Cardiac muscle cell (in vitro differentiated cells and primary cell): Measurements from ENCODE around the gene CALM3. TPM values are rescaled to one million over a fixed set of nuclear protein-coding genes. Genes with fewer than 3 reads are reported as not detected.

Source experiments
- DNase-seq, 2 donors: peaks; one replicate each; pipeline versions ENCODE4 v3.0.0 to v3.0.0-alpha.2; 2010 to 2017; ENCODE audit warnings: low read depth in 1 of 2, low spot score in 1 of 2
- H3K27ac ChIP-seq: fragments of 200-600 bp; sonication (generic); 2 replicates; pipeline ENCODE4 v1.5.1; 2016
- H3K27me3 ChIP-seq: fragments of 200-600 bp; sonication (generic); 2 replicates; pipeline ENCODE4 v1.6.0; 2016; ENCODE audit warnings: control low read depth
- H3K36me3 ChIP-seq: fragments of 200-600 bp; sonication (generic); 2 replicates; pipeline ENCODE4 v1.5.1; 2016; ENCODE audit warnings: control low read depth
- H3K4me1 ChIP-seq: fragments of 200-600 bp; sonication (generic); 2 replicates; pipeline ENCODE4 v1.8.1; 2017; ENCODE audit warnings: low read depth, mild to moderate bottlenecking, mixed run types
- H3K4me3 ChIP-seq: fragments of 200-600 bp; sonication (generic); 2 replicates; pipeline ENCODE4 v1.5.1; 2016; ENCODE audit warnings: mild to moderate bottlenecking
- H3K9me3 ChIP-seq: fragments of 200-600 bp; sonication (generic); 2 replicates; pipeline ENCODE4 v1.5.1; 2017; ENCODE audit warnings: low read depth, mild to moderate bottlenecking, control low read depth
- CTCF ChIP-seq: IDR thresholded peaks from 2 replicates; pipeline ENCODE4 v1.5.1; 2012; ENCODE audit warnings: low read depth, mild to moderate bottlenecking, low read length
- polyA plus RNA-seq: library from polyadenylated mRNA; unstranded; fragments of >200 nt; fragmentation: Nextera tagmentation; extraction: Ambion mirVana; gene quantifications from 2 replicates; pipeline ENCODE4 v1.2.1, GENCODE V29; 2016
- total RNA-seq: library from RNA; depleted of rRNA; stranded (reverse); fragments of >200 nt; gene quantifications from 2 replicates; pipeline ENCODE4 v1.2.3, GENCODE V29; 2016

Gene CALM3
- total and polyA plus RNA-seq, 2 experiments from 2014 or later = 412 to 867 TPM

GRCh38 chr19:46602392-46603194 lies 1.5 kb downstream of the CALM3 start:
- peaks cover 15% of the 10 kb centered on the region for H3K36me3 ChIP-seq
- H3K27ac ChIP-seq = peak overlapping the region; percentile 73
- DNase-seq = peak in 1 of 2 donors; percentile 33

GRCh38 chr19:46603195-46603637 lies 2.1 kb downstream of the CALM3 start:
- no peak for TF ChIP-seq CTCF
- Histone ChIP-seq H3K4me1 (peaks cover 21% of the 10 kb centered on the region), H3K27ac (peak overlapping the region; percentile 73), H3K4me3 (peak overlapping the region; percentile 64), H3K27me3 (no peaks in the 10 kb centered on the region), H3K36me3 (peaks cover 21% of the 10 kb centered on the region), H3K9me3 (no peaks in the 10 kb centered on the region)
- no peak for DNase-seq

More at GRCh38 chr19:46602392-46603194, 1.5 kb downstream of the CALM3 start:
- no peak for TF ChIP-seq CTCF
- Histone ChIP-seq H3K4me3 (peak overlapping the region; percentile 64), H3K27me3 (no peaks in the 10 kb centered on the region), H3K4me1 (peaks cover 21% of the 10 kb centered on the region), H3K9me3 (no peaks in the 10 kb centered on the region)

GRCh38 chr19:46603752-46604231 lies 2.7 kb downstream of the CALM3 start:
- TF ChIP-seq CTCF = no peak

GRCh38 chr19:46604781-46605355 lies 3.7 kb downstream of the CALM3 start:
- no peak for DNase-seq
- no peak for TF ChIP-seq CTCF
- no peak overlapping the region for H3K4me3 ChIP-seq
- H3K27me3 ChIP-seq = no peaks in the 10 kb centered on the region
- H3K9me3 ChIP-seq = no peaks in the 10 kb centered on the region
- H3K27ac ChIP-seq = peak overlapping the region; percentile 4
- peaks cover 21% of the 10 kb centered on the region for H3K4me1 ChIP-seq
- H3K36me3 ChIP-seq = peaks cover 34% of the 10 kb centered on the region

More at GRCh38 chr19:46603752-46604231, 2.7 kb downstream of the CALM3 start:
- H3K27ac ChIP-seq = no peak overlapping the region
- H3K4me3 ChIP-seq = peak overlapping the region; percentile 64
- peaks cover 27% of the 10 kb centered on the region for H3K36me3 ChIP-seq
- no peaks in the 10 kb centered on the region for H3K9me3 ChIP-seq
- no peak for DNase-seq
- H3K4me1 ChIP-seq = peaks cover 21% of the 10 kb centered on the region
- H3K27me3 ChIP-seq = no peaks in the 10 kb centered on the region

- no peak for TF ChIP-seq CTCF
- Histone ChIP-seq H3K4me3 (no peak overlapping the region), H3K27ac (peak overlapping the region; percentile 4), H3K4me1 (peaks cover 21% of the 10 kb centered on the region), H3K36me3 (peaks cover 34% of the 10 kb centered on the region), H3K27me3 (no peaks in the 10 kb centered on the region), H3K9me3 (no peaks in the 10 kb centered on the region)
- no peak for DNase-seq
Observed at GRCh38 chr19:46605356-46605821, 4.3 kb downstream of the CALM3 start.
